Measurements from ENCODE around the gene ITGA11. TPM values are rescaled to one million over a fixed set of nuclear protein-coding genes. Genes with fewer than 3 reads are reported as not detected.

ITGA11 gene
- total and polyA plus RNA-seq, 2 experiments from 2014 or later, result 0.03 to 0.40 TPM

DNA sequence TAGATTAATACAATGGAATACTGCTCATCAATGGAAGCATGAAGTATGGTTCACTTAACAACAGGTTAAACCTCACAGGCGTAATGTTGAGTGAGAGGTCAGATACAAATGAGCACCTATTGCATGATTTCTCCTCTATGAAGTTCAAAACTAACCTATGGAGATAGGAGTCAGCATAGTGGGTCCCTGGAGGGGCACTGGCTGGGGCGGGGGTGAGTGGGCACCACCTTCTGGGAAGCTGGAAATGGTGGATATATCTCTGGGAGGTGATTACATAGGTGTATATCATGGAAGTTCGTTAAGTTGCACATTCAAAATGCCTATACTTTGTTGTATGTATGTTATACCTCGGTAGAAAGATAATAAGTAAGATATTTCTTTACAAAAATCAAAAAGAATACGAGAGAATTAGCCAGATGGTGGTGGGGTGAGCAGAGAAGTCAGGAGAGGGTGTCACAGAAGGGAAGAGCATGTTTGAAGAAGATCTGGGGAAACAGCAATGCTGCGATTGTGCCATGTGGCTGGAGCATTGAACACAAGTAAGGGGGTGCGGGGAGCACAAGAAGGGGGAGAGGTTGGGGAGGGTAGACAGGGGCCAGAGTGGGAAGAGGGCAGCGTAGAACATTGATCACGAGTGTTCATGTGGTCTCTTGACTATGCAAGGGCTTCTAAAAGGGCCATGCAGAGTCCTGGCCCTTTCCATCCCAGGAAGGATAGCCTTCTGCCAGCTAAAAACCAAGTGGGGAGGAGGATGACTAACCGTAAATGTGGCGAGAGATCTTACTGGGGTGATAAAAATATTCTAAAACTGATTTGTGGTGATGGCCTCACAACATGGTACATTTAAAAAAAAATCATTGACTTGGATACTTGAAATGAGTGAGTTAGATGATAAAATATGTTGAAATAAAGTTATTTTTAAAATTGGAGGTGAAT, 30.2 kb downstream of the ITGA11 start:
- no peaks in the 10 kb centered on the region for H3K27me3 ChIP-seq (ENCODE audit: insufficient read depth)
- ATAC-seq (no peak), DNase-seq (ENCODE audit: low spot score) (no peak)
- 0 out of 2 replicates have a peak, but pooled peaks cover 2% of the 10 kb centered on the region for H3F3A ChIP-seq (replicated peaks; ENCODE audit: low read depth)
- H3K79me2 ChIP-seq (replicated peaks; ENCODE audit: insufficient read depth), result no peaks in the 10 kb centered on the region
- H3K4me1 ChIP-seq (ENCODE audit: insufficient read depth), result no peaks in the 10 kb centered on the region
- H3K4me2 ChIP-seq, result no peak overlapping the region
- no peak for TF ChIP-seq EZH2 (IDR thresholded peaks at IDR 0.05; ENCODE audit: low read depth, unreplicated experiment)
- TF ChIP-seq STAT1 (IDR thresholded peaks at IDR 0.05; ENCODE audit: unreplicated experiment), result no peak
- TF ChIP-seq NANOG (IDR thresholded peaks at IDR 0.05; ENCODE audit: borderline replicate concordance), result no peak
- TF ChIP-seq ZNF114 (CRISPR knock-in tag; IDR thresholded peaks at IDR 0.05), result no peak
- TF ChIP-seq, protein P1, sequence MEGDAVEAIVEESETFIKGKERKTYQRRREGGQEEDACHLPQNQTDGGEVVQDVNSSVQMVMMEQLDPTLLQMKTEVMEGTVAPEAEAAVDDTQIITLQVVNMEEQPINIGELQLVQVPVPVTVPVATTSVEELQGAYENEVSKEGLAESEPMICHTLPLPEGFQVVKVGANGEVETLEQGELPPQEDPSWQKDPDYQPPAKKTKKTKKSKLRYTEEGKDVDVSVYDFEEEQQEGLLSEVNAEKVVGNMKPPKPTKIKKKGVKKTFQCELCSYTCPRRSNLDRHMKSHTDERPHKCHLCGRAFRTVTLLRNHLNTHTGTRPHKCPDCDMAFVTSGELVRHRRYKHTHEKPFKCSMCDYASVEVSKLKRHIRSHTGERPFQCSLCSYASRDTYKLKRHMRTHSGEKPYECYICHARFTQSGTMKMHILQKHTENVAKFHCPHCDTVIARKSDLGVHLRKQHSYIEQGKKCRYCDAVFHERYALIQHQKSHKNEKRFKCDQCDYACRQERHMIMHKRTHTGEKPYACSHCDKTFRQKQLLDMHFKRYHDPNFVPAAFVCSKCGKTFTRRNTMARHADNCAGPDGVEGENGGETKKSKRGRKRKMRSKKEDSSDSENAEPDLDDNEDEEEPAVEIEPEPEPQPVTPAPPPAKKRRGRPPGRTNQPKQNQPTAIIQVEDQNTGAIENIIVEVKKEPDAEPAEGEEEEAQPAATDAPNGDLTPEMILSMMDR (conservative IDR thresholded peaks at IDR 0.05; ENCODE audit: low read depth in 2 of 2), result no peak
- no peak for TF ChIP-seq JUNB (IDR thresholded peaks at IDR 0.05; ENCODE audit: unreplicated experiment)
- no peak for TF ChIP-seq ZNF331 (CRISPR knock-in tag; IDR thresholded peaks at IDR 0.05; ENCODE audit: low read depth)
- TF ChIP-seq POLR2AphosphoS5 (IDR thresholded peaks at IDR 0.05; ENCODE audit: low read depth), result no peak
- TF ChIP-seq EZH2phosphoT487 (IDR thresholded peaks at IDR 0.05; ENCODE audit: unreplicated experiment), result no peak
- Mint-ChIP-seq H3K9me3 (no peaks in the 10 kb centered on the region), H3K27me3 (ENCODE audit: insufficient read depth, low read depth, poor library complexity) (peaks cover 3% of the 10 kb centered on the region), H3K4me3 (no peak overlapping the region), H3K27ac (no peak overlapping the region), H3K4me1 (no peaks in the 10 kb centered on the region), H3K36me3 (ENCODE audit: low read depth) (no peaks in the 10 kb centered on the region)
- H4K20me1 ChIP-seq (replicated peaks; ENCODE audit: insufficient read depth), result no peaks in the 10 kb centered on the region
- H2AFZ ChIP-seq, result no peak overlapping the region
- no peaks in the 10 kb centered on the region for H3K36me3 ChIP-seq (ENCODE audit: insufficient read depth)
- no peaks in the 10 kb centered on the region for H3K9me2 ChIP-seq (ENCODE audit: insufficient read depth)
- no peak overlapping the region for H3K4me3 ChIP-seq
- no peak overlapping the region for H3K27ac ChIP-seq (ENCODE audit: low read depth)

DNA sequence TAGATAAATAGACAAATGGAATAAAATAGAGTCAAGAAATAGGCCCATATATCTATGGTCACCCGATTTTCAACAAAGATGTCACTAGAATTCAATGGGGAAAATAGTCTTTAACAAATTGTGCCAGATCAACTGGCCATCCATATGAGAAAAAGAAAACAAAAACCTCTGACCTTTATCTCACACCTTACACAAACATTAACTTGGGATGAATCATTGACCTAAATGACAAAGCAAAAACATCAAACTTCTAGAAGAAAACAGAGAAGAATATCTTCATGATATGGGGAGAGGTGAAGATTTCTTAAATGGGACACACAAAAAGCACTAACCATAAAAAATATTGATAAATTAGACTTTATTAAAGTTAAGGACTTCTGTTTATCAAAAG, 31.9 kb downstream of the ITGA11 start:
- peaks cover 3% of the 10 kb centered on the region for H3K27me3 Mint-ChIP-seq (ENCODE audit: insufficient read depth, low read depth, poor library complexity)
- Histone ChIP-seq H3K4me2 (no peak overlapping the region), H3F3A (replicated peaks; ENCODE audit: low read depth) (0 out of 2 replicates have a peak, but pooled peaks cover 2% of the 10 kb centered on the region), H3K79me2 (replicated peaks; ENCODE audit: insufficient read depth) (no peaks in the 10 kb centered on the region), H4K20me1 (replicated peaks; ENCODE audit: insufficient read depth) (no peaks in the 10 kb centered on the region), H3K4me1 (ENCODE audit: insufficient read depth) (no peaks in the 10 kb centered on the region), H3K27ac (ENCODE audit: low read depth) (no peak overlapping the region), H2AFZ (no peak overlapping the region), H3K36me3 (ENCODE audit: insufficient read depth) (no peaks in the 10 kb centered on the region), H3K9me2 (ENCODE audit: insufficient read depth) (no peaks in the 10 kb centered on the region), H3K4me3 (no peak overlapping the region), H3K27me3 (ENCODE audit: insufficient read depth) (no peaks in the 10 kb centered on the region)
- DNase-seq (ENCODE audit: low spot score) (no peak), ATAC-seq (no peak)
- no peaks in the 10 kb centered on the region for H3K36me3 Mint-ChIP-seq (ENCODE audit: low read depth)
- no peaks in the 10 kb centered on the region for H3K9me3 Mint-ChIP-seq
- no peaks in the 10 kb centered on the region for H3K4me1 Mint-ChIP-seq
- H3K27ac Mint-ChIP-seq, result no peak overlapping the region
- no peak overlapping the region for H3K4me3 Mint-ChIP-seq
- no peak for TF ChIP-seq CREB1 (CRISPR knock-in tag; IDR thresholded peaks at IDR 0.05; ENCODE audit: low read depth)
- no peak for TF ChIP-seq POLR2AphosphoS5 (IDR thresholded peaks at IDR 0.05; ENCODE audit: low read depth)
- TF ChIP-seq NANOG (IDR thresholded peaks at IDR 0.05; ENCODE audit: borderline replicate concordance), result no peak
- TF ChIP-seq, protein P2, sequence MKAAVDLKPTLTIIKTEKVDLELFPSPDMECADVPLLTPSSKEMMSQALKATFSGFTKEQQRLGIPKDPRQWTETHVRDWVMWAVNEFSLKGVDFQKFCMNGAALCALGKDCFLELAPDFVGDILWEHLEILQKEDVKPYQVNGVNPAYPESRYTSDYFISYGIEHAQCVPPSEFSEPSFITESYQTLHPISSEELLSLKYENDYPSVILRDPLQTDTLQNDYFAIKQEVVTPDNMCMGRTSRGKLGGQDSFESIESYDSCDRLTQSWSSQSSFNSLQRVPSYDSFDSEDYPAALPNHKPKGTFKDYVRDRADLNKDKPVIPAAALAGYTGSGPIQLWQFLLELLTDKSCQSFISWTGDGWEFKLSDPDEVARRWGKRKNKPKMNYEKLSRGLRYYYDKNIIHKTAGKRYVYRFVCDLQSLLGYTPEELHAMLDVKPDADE (IDR thresholded peaks at IDR 0.05), result no peak
- no peak for TF ChIP-seq EZH2phosphoT487 (IDR thresholded peaks at IDR 0.05; ENCODE audit: unreplicated experiment)
- TF ChIP-seq JUNB (IDR thresholded peaks at IDR 0.05; ENCODE audit: unreplicated experiment), result no peak
- TF ChIP-seq STAT1 (IDR thresholded peaks at IDR 0.05; ENCODE audit: unreplicated experiment), result no peak
- no peak for TF ChIP-seq EZH2 (IDR thresholded peaks at IDR 0.05; ENCODE audit: low read depth, unreplicated experiment)
- TF ChIP-seq, protein P3, sequence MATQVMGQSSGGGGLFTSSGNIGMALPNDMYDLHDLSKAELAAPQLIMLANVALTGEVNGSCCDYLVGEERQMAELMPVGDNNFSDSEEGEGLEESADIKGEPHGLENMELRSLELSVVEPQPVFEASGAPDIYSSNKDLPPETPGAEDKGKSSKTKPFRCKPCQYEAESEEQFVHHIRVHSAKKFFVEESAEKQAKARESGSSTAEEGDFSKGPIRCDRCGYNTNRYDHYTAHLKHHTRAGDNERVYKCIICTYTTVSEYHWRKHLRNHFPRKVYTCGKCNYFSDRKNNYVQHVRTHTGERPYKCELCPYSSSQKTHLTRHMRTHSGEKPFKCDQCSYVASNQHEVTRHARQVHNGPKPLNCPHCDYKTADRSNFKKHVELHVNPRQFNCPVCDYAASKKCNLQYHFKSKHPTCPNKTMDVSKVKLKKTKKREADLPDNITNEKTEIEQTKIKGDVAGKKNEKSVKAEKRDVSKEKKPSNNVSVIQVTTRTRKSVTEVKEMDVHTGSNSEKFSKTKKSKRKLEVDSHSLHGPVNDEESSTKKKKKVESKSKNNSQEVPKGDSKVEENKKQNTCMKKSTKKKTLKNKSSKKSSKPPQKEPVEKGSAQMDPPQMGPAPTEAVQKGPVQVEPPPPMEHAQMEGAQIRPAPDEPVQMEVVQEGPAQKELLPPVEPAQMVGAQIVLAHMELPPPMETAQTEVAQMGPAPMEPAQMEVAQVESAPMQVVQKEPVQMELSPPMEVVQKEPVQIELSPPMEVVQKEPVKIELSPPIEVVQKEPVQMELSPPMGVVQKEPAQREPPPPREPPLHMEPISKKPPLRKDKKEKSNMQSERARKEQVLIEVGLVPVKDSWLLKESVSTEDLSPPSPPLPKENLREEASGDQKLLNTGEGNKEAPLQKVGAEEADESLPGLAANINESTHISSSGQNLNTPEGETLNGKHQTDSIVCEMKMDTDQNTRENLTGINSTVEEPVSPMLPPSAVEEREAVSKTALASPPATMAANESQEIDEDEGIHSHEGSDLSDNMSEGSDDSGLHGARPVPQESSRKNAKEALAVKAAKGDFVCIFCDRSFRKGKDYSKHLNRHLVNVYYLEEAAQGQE (IDR thresholded peaks at IDR 0.05; ENCODE audit: unreplicated experiment), result no peak
- no peak for TF ChIP-seq ZNF331 (CRISPR knock-in tag; IDR thresholded peaks at IDR 0.05; ENCODE audit: low read depth)

Data from GM23338 (cell line).